DND-41 (cell line): ENCODE data around the gene LILRA6.

Experiments
- ATAC-seq: fragments of 200-7000 bp; cut with Tn5 transposase; 3 replicates; pipeline ENCODE4 v1.9.1; 2021; ENCODE audit warnings: low read depth; ENCODE audit not compliant: insufficient read depth
- DNase-seq: peaks from one replicate; pipeline ENCODE4 v3.0.0-alpha.2; 2020
- H2AFZ ChIP-seq: 2 replicates; pipeline ENCODE4 v1.6.0; 2012; ENCODE audit warnings: low read depth, low read length
- H3K27ac ChIP-seq: 2 replicates; pipeline ENCODE4 v1.5.1; 2012; ENCODE audit warnings: low read length, inconsistent platforms
- H3K27me3 ChIP-seq: fragments of 200-600 bp; sonication (generic); 2 replicates; pipeline ENCODE4 v1.6.0; 2012; ENCODE audit warnings: low read length, mild to moderate bottlenecking, inconsistent platforms; ENCODE audit not compliant: insufficient read depth, poor library complexity
- H3K36me3 ChIP-seq: 2 replicates; pipeline ENCODE4 v1.5.1; 2012; ENCODE audit warnings: low read length, inconsistent platforms; ENCODE audit not compliant: insufficient read depth
- H3K4me1 ChIP-seq: 2 replicates; pipeline ENCODE4 v1.5.1; 2012; ENCODE audit warnings: mild to moderate bottlenecking, low read length; ENCODE audit not compliant: insufficient read depth
- H3K4me2 ChIP-seq: 2 replicates; pipeline ENCODE4 v1.6.0; 2012; ENCODE audit warnings: mild to moderate bottlenecking, moderate library complexity, low read length, inconsistent platforms; ENCODE audit not compliant: insufficient read depth
- H3K4me3 ChIP-seq, 2 experiments: fragments of 200-600 bp in 1 of 2; shearing (Covaris generic) in 1 of 2; 2 replicates each; pipeline ENCODE4 v1.5.1; 2012 to 2016; ENCODE audit warnings: inconsistent platforms in 2 of 2, low read length in 2 of 2, mild to moderate bottlenecking in 2 of 2, low read depth in 1 of 2, moderate library complexity in 1 of 2
- H3K79me2 ChIP-seq: 2 replicates; pipeline ENCODE4 v1.6.0; 2012; ENCODE audit warnings: low read length, inconsistent platforms; ENCODE audit not compliant: insufficient read depth
- H3K9ac ChIP-seq: 2 replicates; pipeline ENCODE4 v1.6.0; 2012; ENCODE audit warnings: low read depth, mild to moderate bottlenecking, inconsistent platforms, low read length, moderate library complexity
- H3K9me3 ChIP-seq: 2 replicates; pipeline ENCODE4 v1.5.1; 2012; ENCODE audit warnings: low read length, moderate library complexity, mild to moderate bottlenecking, inconsistent platforms; ENCODE audit not compliant: insufficient read depth, severe bottlenecking
- H4K20me1 ChIP-seq: 2 replicates; pipeline ENCODE4 v1.6.0; 2012; ENCODE audit warnings: low read length; ENCODE audit not compliant: insufficient read depth
- EZH2 ChIP-seq: IDR thresholded peaks from 3 replicates; pipeline ENCODE4 v1.6.1; 2012; ENCODE audit warnings: borderline replicate concordance, low read depth, mild to moderate bottlenecking, moderate library complexity, low read length, inconsistent platforms; ENCODE audit not compliant: severe bottlenecking
- TF ChIP-seq, protein P1 (sequence below): IDR thresholded peaks from 2 replicates; pipeline ENCODE4 v1.5.1; 2012; ENCODE audit warnings: borderline replicate concordance, low read length, moderate library complexity, mild to moderate bottlenecking; ENCODE audit not compliant: poor library complexity, severe bottlenecking; ENCODE audit errors: extremely low read depth

The LILRA6 gene

DNA sequence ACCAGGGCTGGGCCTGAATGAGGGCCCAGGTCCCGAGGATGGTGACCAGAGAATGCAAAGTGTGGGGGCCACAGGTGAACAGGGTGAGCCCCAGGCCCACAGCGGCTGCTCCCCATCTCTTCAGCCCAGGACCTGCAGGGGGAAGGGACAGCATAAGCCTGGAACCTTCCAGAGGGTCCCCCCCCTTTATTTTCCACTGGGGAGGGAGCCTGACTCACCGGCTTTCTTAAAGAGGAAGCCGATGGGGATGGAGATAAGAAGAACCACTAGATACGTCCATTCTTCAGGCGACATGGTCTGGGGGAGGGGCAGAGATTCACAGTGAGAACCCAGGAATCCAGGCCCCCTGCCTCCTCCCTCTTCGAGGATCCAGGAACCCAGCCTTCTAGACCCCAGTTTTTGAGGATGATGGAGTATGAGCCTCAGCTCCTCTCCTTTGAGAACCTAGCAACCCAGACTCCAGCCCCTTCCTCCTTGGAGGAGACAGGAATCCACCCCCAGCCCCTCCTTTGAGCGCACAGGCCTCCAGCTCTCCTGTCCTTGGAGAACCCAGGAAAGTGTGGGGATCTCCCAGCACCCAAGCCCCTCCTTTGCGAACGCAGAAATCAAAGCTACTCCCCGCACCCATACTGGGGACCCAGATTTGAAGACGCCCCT is 54.2 kb downstream of the LILRA6 start:
- Histone ChIP-seq H2AFZ (no peak overlapping the region), H4K20me1 (peaks cover 16% of the 10 kb centered on the region), H3K9me3 (no peaks in the 10 kb centered on the region), H3K27me3 (no peaks in the 10 kb centered on the region), H3K9ac (peak overlapping the region; percentile 84), H3K36me3 (peaks cover 21% of the 10 kb centered on the region), H3K4me1 (peaks cover 37% of the 10 kb centered on the region), H3K27ac (peak overlapping the region; percentile 77), H3K4me3 (peak overlapping the region; percentile 60 to 73; a peak in 3 of 4 replicates), H3K4me2 (peak overlapping the region; percentile 67), H3K79me2 (peaks cover 37% of the 10 kb centered on the region)
- DNase-seq (peak; percentile 58), ATAC-seq (no peak)
- TF ChIP-seq, protein P1, sequence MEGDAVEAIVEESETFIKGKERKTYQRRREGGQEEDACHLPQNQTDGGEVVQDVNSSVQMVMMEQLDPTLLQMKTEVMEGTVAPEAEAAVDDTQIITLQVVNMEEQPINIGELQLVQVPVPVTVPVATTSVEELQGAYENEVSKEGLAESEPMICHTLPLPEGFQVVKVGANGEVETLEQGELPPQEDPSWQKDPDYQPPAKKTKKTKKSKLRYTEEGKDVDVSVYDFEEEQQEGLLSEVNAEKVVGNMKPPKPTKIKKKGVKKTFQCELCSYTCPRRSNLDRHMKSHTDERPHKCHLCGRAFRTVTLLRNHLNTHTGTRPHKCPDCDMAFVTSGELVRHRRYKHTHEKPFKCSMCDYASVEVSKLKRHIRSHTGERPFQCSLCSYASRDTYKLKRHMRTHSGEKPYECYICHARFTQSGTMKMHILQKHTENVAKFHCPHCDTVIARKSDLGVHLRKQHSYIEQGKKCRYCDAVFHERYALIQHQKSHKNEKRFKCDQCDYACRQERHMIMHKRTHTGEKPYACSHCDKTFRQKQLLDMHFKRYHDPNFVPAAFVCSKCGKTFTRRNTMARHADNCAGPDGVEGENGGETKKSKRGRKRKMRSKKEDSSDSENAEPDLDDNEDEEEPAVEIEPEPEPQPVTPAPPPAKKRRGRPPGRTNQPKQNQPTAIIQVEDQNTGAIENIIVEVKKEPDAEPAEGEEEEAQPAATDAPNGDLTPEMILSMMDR, result no peak
- no peak for TF ChIP-seq EZH2

DNA sequence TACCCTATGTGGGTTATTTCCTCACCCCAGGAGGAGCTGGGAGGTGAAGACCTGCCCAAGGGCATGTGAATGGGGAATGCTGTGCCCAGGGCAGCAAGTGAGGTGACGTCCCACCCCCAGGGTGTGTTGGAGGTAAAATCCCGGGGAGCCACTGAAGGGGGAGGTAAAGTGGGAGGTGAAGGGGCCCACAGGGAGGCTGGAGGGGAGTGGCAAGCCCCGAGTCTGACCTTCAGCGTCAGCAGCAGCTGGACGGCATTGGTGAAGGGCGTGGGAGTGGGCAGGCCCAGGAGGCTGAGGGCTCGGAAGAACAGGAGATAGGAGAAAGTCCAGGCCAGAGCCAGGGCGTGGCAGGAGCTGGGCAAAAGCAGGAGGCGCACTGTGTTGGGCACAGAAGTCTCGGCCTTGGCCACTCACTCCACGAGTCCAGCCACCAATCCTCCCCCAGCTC is 55.6 kb downstream of the LILRA6 start:
- Histone ChIP-seq H3K4me1 (peaks cover 24% of the 10 kb centered on the region), H3K4me3 (no peak overlapping the region), H2AFZ (no peak overlapping the region), H3K4me2 (no peak overlapping the region), H3K27me3 (no peaks in the 10 kb centered on the region), H3K27ac (no peak overlapping the region), H3K9me3 (no peaks in the 10 kb centered on the region), H3K36me3 (peaks cover 18% of the 10 kb centered on the region), H4K20me1 (peaks cover 9% of the 10 kb centered on the region), H3K9ac (no peak overlapping the region; the same call in 1 of the 2 replicates), H3K79me2 (peaks cover 27% of the 10 kb centered on the region)
- ATAC-seq, result no peak
- no peak for TF ChIP-seq EZH2
- TF ChIP-seq, protein P1, result no peak
- DNase-seq, result no peak
